ENCODE data around the gene GNAI2. TPM values are rescaled to one million over a fixed set of nuclear protein-coding genes. Genes with fewer than 3 reads are reported as not detected.
"Not testable (repeated sequence)": the region's sequence is repeated elsewhere in the genome, so short reads cannot be mapped to it uniquely, and the experiment has no call there.

The GNAI2 gene
- total RNA-seq, 4 donors from 2014 or later: 71.8 to 178 (median 98.4) TPM

GRCh38 chr3:50269977-50270413 lies 34.0 kb downstream of the GNAI2 start:
- no peak for DNase-seq
- H3K4me1 ChIP-seq: peaks cover 14 to 78% (median 16%) of the 10 kb centered on the region in 4 donors
- H3K9me3 ChIP-seq: no peaks in the 10 kb centered on the region
- peak in 1 of 6 experiments; percentile 1 for TF ChIP-seq CTCF (IDR thresholded peaks at IDR 0.05)
- TF ChIP-seq POLR2A (IDR thresholded peaks at IDR 0.05): no peak
- peak overlapping the region in 2 of 4 donors; percentile 57 to 66 for H3K4me3 ChIP-seq
- H3K36me3 ChIP-seq: peaks cover 0 to 5% (median 0%) of the 10 kb centered on the region in 3 donors
- H3K27ac ChIP-seq: peak overlapping the region in 3 of 4 donors; percentile 92 to 100 (median 96)
- H3K27me3 ChIP-seq: no peaks in the 10 kb centered on the region

GRCh38 chr3:50270422-50271224 lies 34.6 kb downstream of the GNAI2 start:
- peak overlapping the region in 3 of 4 donors; percentile 92 to 100 (median 96) for H3K27ac ChIP-seq
- H3K36me3 ChIP-seq: peaks cover 0 to 5% (median 0%) of the 10 kb centered on the region in 3 donors
- TF ChIP-seq POLR2A (IDR thresholded peaks at IDR 0.05) (no peak), CTCF (IDR thresholded peaks at IDR 0.05) (no peak)
- H3K4me3 ChIP-seq: peak overlapping the region in 2 of 4 donors; percentile 57 to 66
- no peak for DNase-seq
- no peaks in the 10 kb centered on the region for H3K27me3 ChIP-seq
- H3K9me3 ChIP-seq: no peaks in the 10 kb centered on the region
- H3K4me1 ChIP-seq: peaks cover 12 to 72% (median 17%) of the 10 kb centered on the region in 4 donors

GRCh38 chr3:50271314-50271936 lies 35.4 kb downstream of the GNAI2 start:
- H3K27me3 ChIP-seq: no peaks in the 10 kb centered on the region
- peak in 2 of 3 donors; percentile 86 to 87 for DNase-seq
- H3K27ac ChIP-seq: peak overlapping the region in 3 of 4 donors; percentile 92 to 100 (median 96)
- peaks cover 12 to 64% (median 20%) of the 10 kb centered on the region in 4 donors for H3K4me1 ChIP-seq
- H3K36me3 ChIP-seq: peaks cover 0 to 11% (median 0%) of the 10 kb centered on the region in 3 donors
- no peaks in the 10 kb centered on the region for H3K9me3 ChIP-seq
- TF ChIP-seq POLR2A (IDR thresholded peaks at IDR 0.05) (peak; percentile 84 to 94), CTCF (IDR thresholded peaks at IDR 0.05) (no peak)
- H3K4me3 ChIP-seq: peak overlapping the region in 2 of 4 donors; percentile 57 to 66

GRCh38 chr3:50272538-50272910 lies 36.5 kb downstream of the GNAI2 start:
- H3K27ac ChIP-seq: peak overlapping the region in 2 of 4 donors; percentile 96 to 100
- H3K4me1 ChIP-seq: peaks cover 12 to 61% (median 20%) of the 10 kb centered on the region in 4 donors
- peak overlapping the region in 1 of 4 donors; percentile 24 for H3K4me3 ChIP-seq
- H3K36me3 ChIP-seq: peaks cover 0 to 15% (median 0%) of the 10 kb centered on the region in 3 donors
- not testable (repeated sequence) for DNase-seq, H3K27me3 ChIP-seq, H3K9me3 ChIP-seq

GRCh38 chr3:50272911-50273688 lies 37.1 kb downstream of the GNAI2 start:
- peaks cover 0 to 15% (median 0%) of the 10 kb centered on the region in 3 donors for H3K36me3 ChIP-seq
- peaks cover 6 to 55% (median 18%) of the 10 kb centered on the region in 4 donors for H3K4me1 ChIP-seq
- peak overlapping the region; percentile 11 to 60 (median 29) for H3K4me3 ChIP-seq
- H3K27ac ChIP-seq: peak overlapping the region in 1 of 4 donors; percentile 50
- H3K9me3 ChIP-seq: no peaks in the 10 kb centered on the region
- peak; percentile 84 to 94 (median 94) for DNase-seq
- TF ChIP-seq POLR2A (IDR thresholded peaks at IDR 0.05) (no peak), CTCF (IDR thresholded peaks at IDR 0.05) (peak; percentile 96 to 100 (median 98))
- no peaks in the 10 kb centered on the region for H3K27me3 ChIP-seq

Measured in Peyer's patch (tissue), 4 donors.